RWPE1 (cell line): Measurements from ENCODE around the gene FAM204A.

Experiments
- CTCF ChIA-PET: fragments of 350-600 bp; sonication (Branson Sonifier 250); formaldehyde crosslinking; extraction: SDS; loops from one replicate; lab custom pipeline; 2021; lab: Yijun Ruan, JAX
- POLR2A ChIA-PET: fragments of 400-600 bp; formaldehyde crosslinking; extraction: SDS; loops from one replicate; lab custom pipeline; 2020; ENCODE audit warnings: antibody characterized with exemption; ENCODE audit not compliant: low non-redundant PET; lab: Yijun Ruan, JAX
- DNase-seq: peaks from one replicate; pipeline ENCODE4 v3.0.0; 2012; ENCODE audit warnings: low spot score
- H3K27ac ChIP-seq: fragments of 450-650 bp; 2 replicates; pipeline ENCODE4 v1.5.1; 2017
- TF ChIP-seq, protein P1 (sequence below): fragments of 450-650 bp; conservative IDR thresholded peaks from 2 replicates; pipeline ENCODE4 v1.5.1; 2017; ENCODE audit warnings: low read depth, mild to moderate bottlenecking

FAM204A gene

DNA sequence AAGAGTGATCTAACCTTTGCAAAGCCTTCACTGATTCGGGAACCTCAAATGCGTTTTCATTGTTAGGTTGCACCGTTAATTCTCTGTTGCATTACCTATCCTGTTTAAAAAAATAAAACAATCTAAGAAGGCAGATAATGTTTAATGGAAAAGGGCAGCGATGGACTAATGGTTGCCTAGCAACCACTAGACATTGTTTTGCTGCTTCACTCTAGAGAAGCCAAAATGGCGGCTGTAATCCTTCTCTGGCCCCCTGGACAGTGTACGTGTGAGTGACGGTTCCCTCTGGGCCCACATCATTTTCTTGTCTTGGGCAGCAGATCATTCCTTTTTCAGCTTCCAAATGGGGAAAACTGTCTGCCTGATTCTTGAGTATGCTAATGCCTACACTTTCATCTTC lies 43.3 kb downstream of the FAM204A start:
- H3K27ac ChIP-seq, result no peak overlapping the region
- CTCF ChIA-PET, result interaction anchor here (0.8 kb wide), 1 partner anchor 672 kb away, joined by 6 read pairs; no protein-coding TSS in a partner anchor
- TF ChIP-seq, protein P1, sequence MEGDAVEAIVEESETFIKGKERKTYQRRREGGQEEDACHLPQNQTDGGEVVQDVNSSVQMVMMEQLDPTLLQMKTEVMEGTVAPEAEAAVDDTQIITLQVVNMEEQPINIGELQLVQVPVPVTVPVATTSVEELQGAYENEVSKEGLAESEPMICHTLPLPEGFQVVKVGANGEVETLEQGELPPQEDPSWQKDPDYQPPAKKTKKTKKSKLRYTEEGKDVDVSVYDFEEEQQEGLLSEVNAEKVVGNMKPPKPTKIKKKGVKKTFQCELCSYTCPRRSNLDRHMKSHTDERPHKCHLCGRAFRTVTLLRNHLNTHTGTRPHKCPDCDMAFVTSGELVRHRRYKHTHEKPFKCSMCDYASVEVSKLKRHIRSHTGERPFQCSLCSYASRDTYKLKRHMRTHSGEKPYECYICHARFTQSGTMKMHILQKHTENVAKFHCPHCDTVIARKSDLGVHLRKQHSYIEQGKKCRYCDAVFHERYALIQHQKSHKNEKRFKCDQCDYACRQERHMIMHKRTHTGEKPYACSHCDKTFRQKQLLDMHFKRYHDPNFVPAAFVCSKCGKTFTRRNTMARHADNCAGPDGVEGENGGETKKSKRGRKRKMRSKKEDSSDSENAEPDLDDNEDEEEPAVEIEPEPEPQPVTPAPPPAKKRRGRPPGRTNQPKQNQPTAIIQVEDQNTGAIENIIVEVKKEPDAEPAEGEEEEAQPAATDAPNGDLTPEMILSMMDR, result no peak
- POLR2A ChIA-PET, result no interaction called here
- no peak for DNase-seq

DNA sequence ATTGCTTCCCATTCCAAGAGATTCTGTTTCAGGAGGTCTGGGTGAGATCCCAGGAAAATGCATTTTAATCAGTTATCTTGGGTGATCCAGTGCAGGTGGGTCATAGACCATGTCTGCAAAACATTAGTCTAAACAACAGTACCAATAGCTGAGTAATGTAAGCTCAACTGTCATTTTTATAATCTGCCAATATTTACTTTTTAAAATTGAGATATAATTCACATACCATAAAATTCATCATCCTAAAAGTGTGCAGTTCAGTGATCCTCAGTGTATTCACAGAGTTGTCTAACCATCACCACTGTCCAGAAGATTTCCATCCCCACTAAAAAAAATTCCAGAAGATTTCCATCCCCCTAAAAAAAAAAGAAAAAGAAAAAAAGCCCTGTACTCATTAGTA lies 51.0 kb downstream of the FAM204A start:
- no peak overlapping the region for H3K27ac ChIP-seq
- POLR2A ChIA-PET, result no interaction called here
- TF ChIP-seq, protein P1, result no peak
- CTCF ChIA-PET, result interaction anchor here (0.6 to 0.7 kb wide), 2 partner anchors 1178 to 1336 kb away, joined by 3 to 5 read pairs; no protein-coding TSS in a partner anchor
- DNase-seq, result no peak

DNA sequence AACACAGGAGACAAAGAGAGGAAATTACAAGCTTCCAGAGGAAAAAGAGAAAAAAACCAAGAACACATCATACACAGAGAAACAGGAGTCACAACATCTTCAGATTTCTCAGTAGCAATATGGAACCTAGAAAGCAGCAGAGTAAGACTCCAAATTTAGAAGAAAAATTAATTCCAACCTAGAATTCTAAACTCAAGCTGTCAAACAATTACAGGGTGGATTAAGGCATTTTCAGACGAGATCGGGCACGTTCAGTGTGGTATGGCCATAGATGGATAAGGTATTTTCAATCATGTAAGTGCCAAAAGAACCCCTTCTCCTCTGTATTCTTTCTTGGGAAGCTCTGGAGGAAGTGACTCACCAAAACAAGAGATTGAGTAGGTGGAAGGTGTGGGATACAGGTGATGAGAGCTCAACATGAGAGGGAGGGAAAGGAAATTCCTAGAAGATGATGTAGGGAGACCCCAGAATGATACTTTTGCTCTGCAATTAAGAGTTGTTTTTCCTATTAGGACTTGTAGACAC lies 51.6 kb downstream of the FAM204A start:
- DNase-seq, result peak; percentile 87
- CTCF ChIA-PET, result interaction anchor here (0.6 to 0.7 kb wide), 2 partner anchors 638 to 1178 kb away, joined by 3 to 5 read pairs; no protein-coding TSS in a partner anchor
- TF ChIP-seq, protein P1, result no peak
- no peak overlapping the region for H3K27ac ChIP-seq
- POLR2A ChIA-PET, result no interaction called here

DNA sequence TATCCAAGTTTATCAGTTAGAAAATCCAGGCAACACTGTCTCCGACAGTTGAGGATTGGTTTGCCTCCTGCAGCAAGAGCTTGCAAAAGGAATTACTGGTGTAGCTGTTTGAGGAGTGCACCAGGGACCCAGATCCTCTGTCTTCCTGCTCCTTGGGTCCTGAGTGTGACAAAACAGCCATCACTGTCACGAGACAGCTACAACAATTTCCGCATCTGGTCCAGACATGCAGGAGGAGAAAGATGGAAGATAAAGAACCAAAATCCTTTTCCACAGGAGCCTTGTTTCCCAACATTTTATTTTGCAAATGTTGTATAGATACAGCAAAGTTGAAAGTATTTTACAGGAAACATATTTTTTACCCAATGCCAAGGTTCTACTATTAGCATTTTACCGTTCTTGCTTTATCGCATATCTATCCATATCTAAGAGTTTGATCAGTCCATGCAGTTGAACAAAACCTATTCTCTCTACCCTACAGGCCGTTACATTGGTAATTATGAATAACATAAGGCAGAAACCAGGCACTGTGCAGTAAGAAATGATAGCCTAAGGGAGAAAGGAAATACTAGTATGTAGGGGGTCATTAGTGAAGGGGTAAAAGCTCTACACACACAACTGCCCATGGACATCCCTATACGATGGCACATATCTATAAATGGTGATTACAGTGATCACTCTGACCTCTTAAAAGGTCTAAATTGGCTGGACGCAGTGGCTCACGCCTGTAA lies 54.9 kb downstream of the FAM204A start:
- no peak for DNase-seq
- POLR2A ChIA-PET, result no interaction called here
- TF ChIP-seq, protein P1, result no peak
- CTCF ChIA-PET, result interaction anchor here (0.6 kb wide), 1 partner anchor 266 kb away, joined by 4 read pairs; no protein-coding TSS in a partner anchor
- H3K27ac ChIP-seq, result no peak overlapping the region

DNA sequence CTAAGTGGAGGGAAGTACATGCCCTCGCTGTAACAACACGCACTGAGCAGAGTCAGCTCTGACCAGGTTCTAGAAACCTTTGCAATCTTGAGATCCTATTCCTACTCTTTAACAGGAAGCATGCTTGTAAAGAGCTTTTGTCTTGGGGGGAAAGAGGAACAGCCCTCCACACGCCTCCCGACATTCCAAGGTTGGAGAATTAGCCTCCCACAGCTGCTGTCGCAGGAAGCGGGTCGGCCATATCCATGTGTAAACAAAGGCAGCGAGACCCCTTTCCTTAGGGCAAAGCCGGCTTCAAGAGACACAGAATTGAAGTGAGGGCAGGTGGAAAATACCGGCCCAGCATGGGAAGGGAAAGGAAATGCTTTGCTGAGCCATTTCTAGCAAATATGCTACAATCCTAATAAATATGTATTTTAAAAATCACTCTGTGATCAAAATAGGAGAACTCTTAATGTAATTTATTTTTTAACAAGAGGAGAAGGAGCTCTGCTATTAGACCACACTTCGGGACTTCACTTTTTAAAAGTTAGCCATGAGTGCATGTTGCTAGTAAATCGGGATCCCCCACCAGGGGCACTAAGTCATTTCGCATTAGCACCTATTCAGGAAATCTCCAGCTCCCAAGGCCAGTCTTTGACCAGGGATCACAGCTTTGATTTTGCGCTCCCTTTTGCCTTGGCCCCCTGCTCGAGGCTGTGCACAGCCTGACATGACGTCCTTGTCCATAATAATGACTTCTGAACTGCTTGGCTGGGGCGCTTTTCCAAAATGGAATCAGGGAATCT lies 55.9 kb downstream of the FAM204A start:
- no peak overlapping the region for H3K27ac ChIP-seq
- TF ChIP-seq, protein P1, result no peak
- ChIA-PET POLR2A (no interaction called here), CTCF (interaction anchor here (0.5 to 0.6 kb wide), 2 partner anchors 267 to 742 kb away, joined by 4 to 5 read pairs; no protein-coding TSS in a partner anchor)
- no peak for DNase-seq

DNA sequence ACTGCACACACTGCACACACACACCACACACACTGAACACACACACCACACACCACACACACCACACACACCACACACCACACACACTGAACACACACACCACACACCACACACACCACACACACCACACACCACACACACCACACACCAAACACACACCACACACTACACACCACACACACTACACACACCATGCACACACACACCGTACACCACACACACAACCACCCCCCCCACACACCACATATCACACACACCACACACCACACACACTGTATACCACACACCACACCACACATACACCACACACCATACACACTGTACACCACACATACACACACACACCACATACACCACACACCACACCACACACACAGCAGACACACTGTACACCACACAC lies 59.5 kb downstream of the FAM204A start:
- ChIA-PET POLR2A (no interaction called here), CTCF (no interaction called here)
- no peak overlapping the region for H3K27ac ChIP-seq

More for the DNA sequence above, 59.5 kb downstream of the FAM204A start:
- TF ChIP-seq, protein P1, result no peak
- DNase-seq, result no peak
